Measurements from ENCODE around the gene ADCK1. TPM values are rescaled to one million over a fixed set of nuclear protein-coding genes. Genes with fewer than 3 reads are reported as not detected.

Gene ADCK1
- total RNA-seq, 1 experiment from 2014 or later = 8.8 TPM

- Histone ChIP-seq H3K4me3 (ENCODE audit: low read depth, low read length) (no peak overlapping the region), H3K4me1 (no peaks in the 10 kb centered on the region), H3K27me3 (replicated peaks; ENCODE audit: control insufficient read depth, insufficient read depth, low read length) (no peaks in the 10 kb centered on the region; the same call in none of the 2 replicates), H3K9me3 (no peaks in the 10 kb centered on the region), H3K36me3 (ENCODE audit: control insufficient read depth, insufficient read depth, low read length) (no peaks in the 10 kb centered on the region)
- H3K9me3 Mint-ChIP-seq (ENCODE audit: unreplicated experiment) = no peaks in the 10 kb centered on the region
- CTCF ChIA-PET = no interaction called here
- no peak for TF ChIP-seq CTCF (IDR thresholded peaks at IDR 0.05; ENCODE audit: insufficient read depth in 1 of 2, low read depth in 1 of 2, low read length in 1 of 2, severe bottlenecking in 1 of 2, unreplicated experiment in 1 of 2)
- H3K36me3 Mint-ChIP-seq (ENCODE audit: insufficient read depth, unreplicated experiment) = peaks cover 5% of the 10 kb centered on the region
- no peak overlapping the region for H3K27ac Mint-ChIP-seq (ENCODE audit: unreplicated experiment)
- H3K4me3 Mint-ChIP-seq (ENCODE audit: unreplicated experiment) = no peak overlapping the region
- DNase-seq = no peak
- H3K4me1 Mint-ChIP-seq (ENCODE audit: low read depth, unreplicated experiment) = peaks cover 6% of the 10 kb centered on the region
- H3K27me3 Mint-ChIP-seq (ENCODE audit: insufficient read depth, unreplicated experiment) = peaks cover 13% of the 10 kb centered on the region
- intact Hi-C loops (cut with micrococcal nuclease; ENCODE audit: unreplicated experiment) = no loop called here
- POLR2A ChIA-PET = no interaction called here
- no TSS peak for BruUV-seq (replicated peaks)
These were observed 179.3 kb downstream of the ADCK1 start for GRCh38 chr14:77979171-77979570.

GRCh38 chr14:77979666-77980351 is 179.9 kb downstream of the ADCK1 start:
- no peak for DNase-seq
- H3K4me1 ChIP-seq = no peaks in the 10 kb centered on the region
- Mint-ChIP-seq H3K27ac (ENCODE audit: unreplicated experiment) (no peak overlapping the region), H3K27me3 (ENCODE audit: insufficient read depth, unreplicated experiment) (peaks cover 16% of the 10 kb centered on the region), H3K36me3 (ENCODE audit: insufficient read depth, unreplicated experiment) (peaks cover 5% of the 10 kb centered on the region), H3K9me3 (ENCODE audit: unreplicated experiment) (no peaks in the 10 kb centered on the region), H3K4me1 (ENCODE audit: low read depth, unreplicated experiment) (peaks cover 6% of the 10 kb centered on the region), H3K4me3 (ENCODE audit: unreplicated experiment) (peak overlapping the region; percentile 75)
- H3K4me3 ChIP-seq (ENCODE audit: low read depth, low read length) = no peak overlapping the region
- intact Hi-C loops (cut with micrococcal nuclease; ENCODE audit: unreplicated experiment) = no loop called here
- H3K9me3 ChIP-seq = no peaks in the 10 kb centered on the region
- BruUV-seq (replicated peaks) = no TSS peak
- peak in 1 of 2 experiments; percentile 17 for TF ChIP-seq CTCF (IDR thresholded peaks at IDR 0.05; ENCODE audit: insufficient read depth in 1 of 2, low read depth in 1 of 2, low read length in 1 of 2, severe bottlenecking in 1 of 2, unreplicated experiment in 1 of 2)
- no peaks in the 10 kb centered on the region for H3K36me3 ChIP-seq (ENCODE audit: control insufficient read depth, insufficient read depth, low read length)
- POLR2A ChIA-PET = no interaction called here
- CTCF ChIA-PET = interaction anchor here (0.6 kb wide), 1 partner anchor 59 kb away, joined by 3 read pairs; no protein-coding TSS in a partner anchor
- no peaks in the 10 kb centered on the region; the same call in none of the 2 replicates for H3K27me3 ChIP-seq (replicated peaks; ENCODE audit: control insufficient read depth, insufficient read depth, low read length)

GRCh38 chr14:77980475-77981321 is 180.8 kb downstream of the ADCK1 start:
- H3K9me3 ChIP-seq = no peaks in the 10 kb centered on the region
- no peaks in the 10 kb centered on the region for H3K36me3 ChIP-seq (ENCODE audit: control insufficient read depth, insufficient read depth, low read length)
- H3K27me3 ChIP-seq (replicated peaks; ENCODE audit: control insufficient read depth, insufficient read depth, low read length) = no peaks in the 10 kb centered on the region; the same call in none of the 2 replicates
- intact Hi-C loops (cut with micrococcal nuclease; ENCODE audit: unreplicated experiment) = no loop called here
- peaks cover 6% of the 10 kb centered on the region for H3K4me1 Mint-ChIP-seq (ENCODE audit: low read depth, unreplicated experiment)
- peaks cover 19% of the 10 kb centered on the region for H3K27me3 Mint-ChIP-seq (ENCODE audit: insufficient read depth, unreplicated experiment)
- peak overlapping the region; percentile 72 for H3K27ac Mint-ChIP-seq (ENCODE audit: unreplicated experiment)
- no peaks in the 10 kb centered on the region for H3K4me1 ChIP-seq
- H3K36me3 Mint-ChIP-seq (ENCODE audit: insufficient read depth, unreplicated experiment) = peaks cover 5% of the 10 kb centered on the region
- no peaks in the 10 kb centered on the region for H3K9me3 Mint-ChIP-seq (ENCODE audit: unreplicated experiment)
- ChIA-PET CTCF (no interaction called here), POLR2A (no interaction called here)
- peak; percentile 62 to 68 for DNase-seq
- peak overlapping the region; percentile 75 for H3K4me3 Mint-ChIP-seq (ENCODE audit: unreplicated experiment)
- TF ChIP-seq CTCF (IDR thresholded peaks at IDR 0.05; ENCODE audit: insufficient read depth in 1 of 2, low read depth in 1 of 2, low read length in 1 of 2, severe bottlenecking in 1 of 2, unreplicated experiment in 1 of 2) = no peak
- peak overlapping the region; percentile 58 for H3K4me3 ChIP-seq (ENCODE audit: low read depth, low read length)
- no TSS peak for BruUV-seq (replicated peaks)

Other genes with a start within 250 kb of the ADCK1 start
- 45.8 and 49.6 TPM in 2 replicates for gene SPTLC2, start 183.5 kb upstream of the ADCK1 start, total RNA-seq (2022)
- 17.1 and 18.7 TPM in 2 replicates for gene ALKBH1, start 92.1 kb upstream of the ADCK1 start, total RNA-seq (2022)
- gene SLIRP, start 92.0 kb upstream of the ADCK1 start, total RNA-seq (2022) = 204 and 208 TPM in 2 replicates
- 105 and 119 TPM in 2 replicates for gene SNW1, start 39.0 kb upstream of the ADCK1 start, total RNA-seq (2022)